ENCODE measurements around the gene ADIPOR2. TPM values are rescaled to one million over a fixed set of nuclear protein-coding genes. Genes with fewer than 3 reads are reported as not detected.

The ADIPOR2 gene
- total RNA-seq, 1 experiment from 2014 or later = 45.3 TPM

DNA sequence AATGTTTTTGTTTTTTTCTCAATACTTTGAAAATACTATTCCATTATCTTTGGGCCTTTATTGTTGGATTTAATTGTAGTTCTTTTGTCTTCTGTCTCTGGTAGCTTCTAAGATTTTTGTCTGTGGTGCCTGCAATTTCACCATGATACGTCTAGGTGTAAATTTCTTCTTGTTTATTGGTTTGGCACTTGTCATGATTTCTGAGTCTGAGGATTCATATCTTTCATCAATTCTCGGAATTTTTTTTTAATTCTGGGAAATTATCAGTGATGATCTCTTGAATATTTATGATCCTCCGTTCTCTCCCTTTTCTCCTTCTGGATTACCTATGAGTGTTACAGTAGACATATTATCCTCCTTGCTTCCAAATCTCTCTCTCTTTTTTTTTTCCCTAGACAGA, 14.8 kb upstream of the ADIPOR2 start:
- Histone ChIP-seq H3K27ac (ENCODE audit: insufficient read length, low read depth, low read length) (no peak overlapping the region), H4K8ac (replicated peaks; ENCODE audit: insufficient read length, low read depth, low read length) (no peak overlapping the region), H3T11ph (ENCODE audit: low read length) (no peak overlapping the region), H4K91ac (ENCODE audit: insufficient read length, low read depth, low read length) (no peak overlapping the region), H2BK15ac (ENCODE audit: low read depth, low read length) (no peak overlapping the region), H3K27me3 (ENCODE audit: insufficient read depth, low read length) (no peaks in the 10 kb centered on the region), H2BK12ac (ENCODE audit: insufficient read length, low read depth, low read length) (no peak overlapping the region), H2AFZ (ENCODE audit: low read length) (no peak overlapping the region), H2AK5ac (ENCODE audit: insufficient read length, low read length) (no peak overlapping the region), H3K23me2 (ENCODE audit: insufficient read length, low read depth, low read length, poor library complexity, severe bottlenecking) (no peaks in the 10 kb centered on the region), H3K18ac (ENCODE audit: insufficient read length, low read depth, low read length) (no peak overlapping the region), H3K9me3 (ENCODE audit: control insufficient read depth, low read depth, low read length) (no peaks in the 10 kb centered on the region), H3K4me1 (ENCODE audit: insufficient read depth, low read length) (no peaks in the 10 kb centered on the region), H3K14ac (ENCODE audit: insufficient read depth, low read length) (no peak overlapping the region), H2BK120ac (ENCODE audit: low read depth, low read length, poor library complexity, severe bottlenecking) (no peak overlapping the region), H3K4ac (ENCODE audit: low read depth, low read length) (no peak overlapping the region), H3K56ac (ENCODE audit: insufficient read length, low read depth, low read length) (no peak overlapping the region), H3K79me2 (ENCODE audit: insufficient read depth, low read length) (no peaks in the 10 kb centered on the region), H2BK20ac (ENCODE audit: low read depth, low read length, poor library complexity, severe bottlenecking) (no peak overlapping the region), H4K5ac (ENCODE audit: insufficient read length, low read depth, low read length) (no peak overlapping the region), H3K23ac (ENCODE audit: insufficient read length, low read depth, low read length) (no peak overlapping the region), H4K20me1 (ENCODE audit: control insufficient read depth, insufficient read depth, insufficient read length) (no peaks in the 10 kb centered on the region), H3K9ac (ENCODE audit: extremely low read depth, insufficient read length, low read length) (no peak overlapping the region), H2BK5ac (ENCODE audit: insufficient read length, low read length) (no peak overlapping the region), H3K4me2 (ENCODE audit: insufficient read depth, insufficient read length, low read length) (no peak overlapping the region), H3K79me1 (ENCODE audit: insufficient read depth, low read depth, low read length, poor library complexity, severe bottlenecking) (no peaks in the 10 kb centered on the region)
- Mint-ChIP-seq H3K4me1 (no peaks in the 10 kb centered on the region), H3K9me3 (0 out of 5 replicates have a peak, but pooled peaks cover 0 to 2% of the 10 kb centered on the region in 2 experiments), H3K4me3 (no peak overlapping the region), H3K27me3 (ENCODE audit: low read depth) (no peaks in the 10 kb centered on the region), H3K27ac (no peak overlapping the region), H3K36me3 (ENCODE audit: insufficient read depth in 1 of 3, low read depth in 3 of 3) (no peaks in the 10 kb centered on the region)
- TF ChIP-seq, protein P1, sequence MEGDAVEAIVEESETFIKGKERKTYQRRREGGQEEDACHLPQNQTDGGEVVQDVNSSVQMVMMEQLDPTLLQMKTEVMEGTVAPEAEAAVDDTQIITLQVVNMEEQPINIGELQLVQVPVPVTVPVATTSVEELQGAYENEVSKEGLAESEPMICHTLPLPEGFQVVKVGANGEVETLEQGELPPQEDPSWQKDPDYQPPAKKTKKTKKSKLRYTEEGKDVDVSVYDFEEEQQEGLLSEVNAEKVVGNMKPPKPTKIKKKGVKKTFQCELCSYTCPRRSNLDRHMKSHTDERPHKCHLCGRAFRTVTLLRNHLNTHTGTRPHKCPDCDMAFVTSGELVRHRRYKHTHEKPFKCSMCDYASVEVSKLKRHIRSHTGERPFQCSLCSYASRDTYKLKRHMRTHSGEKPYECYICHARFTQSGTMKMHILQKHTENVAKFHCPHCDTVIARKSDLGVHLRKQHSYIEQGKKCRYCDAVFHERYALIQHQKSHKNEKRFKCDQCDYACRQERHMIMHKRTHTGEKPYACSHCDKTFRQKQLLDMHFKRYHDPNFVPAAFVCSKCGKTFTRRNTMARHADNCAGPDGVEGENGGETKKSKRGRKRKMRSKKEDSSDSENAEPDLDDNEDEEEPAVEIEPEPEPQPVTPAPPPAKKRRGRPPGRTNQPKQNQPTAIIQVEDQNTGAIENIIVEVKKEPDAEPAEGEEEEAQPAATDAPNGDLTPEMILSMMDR (conservative IDR thresholded peaks at IDR 0.05) = no peak
- DNase-seq = no peak
- no CpG with 5 or more reads among the region's 3 CpGs for WGBS (ENCODE audit: extremely low coverage, insufficient read length, low lambda C conversion rate)
